Measurements from ENCODE around the gene DOCK2.
"Not testable (repeated sequence)": the region's sequence is repeated elsewhere in the genome, so short reads cannot be mapped to it uniquely, and the experiment has no call there.

Gene DOCK2

DNA sequence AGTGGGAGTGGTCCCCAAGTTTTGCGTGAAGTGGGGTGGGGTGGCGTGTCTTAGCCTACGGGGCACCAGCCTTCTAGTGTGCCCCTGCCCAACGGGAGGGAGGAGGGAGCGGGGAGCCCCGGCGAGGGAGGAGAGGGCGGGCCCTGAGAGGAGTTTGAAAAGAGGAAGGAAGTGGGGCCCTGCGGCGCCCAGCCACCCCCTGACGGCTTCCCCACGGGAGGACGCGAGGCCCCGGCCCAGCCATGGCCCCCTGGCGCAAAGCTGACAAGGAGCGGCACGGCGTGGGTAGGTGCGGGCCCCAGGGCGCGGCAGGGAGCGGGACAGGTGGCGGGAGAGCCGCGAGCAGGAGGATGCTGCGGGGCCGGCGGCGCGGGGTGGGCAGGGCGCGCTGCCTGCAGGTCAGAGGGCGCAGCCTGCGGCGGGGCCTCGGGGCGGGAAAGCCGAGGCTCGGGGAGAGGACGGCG is at the start of gene DOCK2:
TSS of gene DOCK2 (plus strand) at position 191 of the 464 bp plus-strand sequence. CDS start at position 243, 52 bp downstream.
- DNase-seq, result peak; percentile 66

DNA sequence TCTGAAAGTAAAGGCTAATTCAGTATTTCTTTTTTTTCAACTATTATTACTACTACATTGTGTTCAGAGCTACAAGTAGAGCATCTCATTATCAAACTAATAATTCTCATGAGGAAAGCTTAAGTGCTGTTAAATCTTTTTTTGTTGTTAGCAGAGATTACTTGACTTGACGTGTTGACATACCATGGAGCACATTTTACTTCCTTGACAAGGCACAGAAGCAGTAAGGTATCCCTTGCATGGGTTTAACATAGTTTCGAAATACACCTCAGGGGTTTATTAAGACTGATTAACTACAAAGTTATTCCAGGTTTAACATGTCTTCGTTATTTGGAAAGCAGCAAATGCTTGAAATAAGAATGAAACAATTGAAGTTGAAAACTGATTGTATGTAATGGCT is 46.5 kb upstream of the DOCK2 start:
- no peak for DNase-seq

DNA sequence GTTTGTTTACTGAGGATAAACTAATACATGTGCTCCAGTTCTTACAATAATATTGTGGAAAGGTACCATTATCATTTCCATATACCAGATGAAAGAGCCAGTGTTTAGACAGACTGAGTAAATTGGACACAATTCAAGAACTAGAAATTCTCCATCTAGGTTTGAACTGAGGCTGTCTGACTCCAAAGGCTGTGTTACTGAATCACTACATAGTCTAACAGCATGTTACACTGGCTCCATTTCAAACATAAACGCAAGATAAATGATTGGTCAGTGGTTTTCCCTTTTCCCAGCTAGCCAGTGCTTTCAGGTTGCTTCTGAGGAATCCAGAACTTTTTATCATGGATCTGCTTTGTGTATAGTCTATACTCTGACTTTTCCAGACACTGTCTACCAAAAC is 45.4 kb upstream of the DOCK2 start:
- no peak for DNase-seq

DNA sequence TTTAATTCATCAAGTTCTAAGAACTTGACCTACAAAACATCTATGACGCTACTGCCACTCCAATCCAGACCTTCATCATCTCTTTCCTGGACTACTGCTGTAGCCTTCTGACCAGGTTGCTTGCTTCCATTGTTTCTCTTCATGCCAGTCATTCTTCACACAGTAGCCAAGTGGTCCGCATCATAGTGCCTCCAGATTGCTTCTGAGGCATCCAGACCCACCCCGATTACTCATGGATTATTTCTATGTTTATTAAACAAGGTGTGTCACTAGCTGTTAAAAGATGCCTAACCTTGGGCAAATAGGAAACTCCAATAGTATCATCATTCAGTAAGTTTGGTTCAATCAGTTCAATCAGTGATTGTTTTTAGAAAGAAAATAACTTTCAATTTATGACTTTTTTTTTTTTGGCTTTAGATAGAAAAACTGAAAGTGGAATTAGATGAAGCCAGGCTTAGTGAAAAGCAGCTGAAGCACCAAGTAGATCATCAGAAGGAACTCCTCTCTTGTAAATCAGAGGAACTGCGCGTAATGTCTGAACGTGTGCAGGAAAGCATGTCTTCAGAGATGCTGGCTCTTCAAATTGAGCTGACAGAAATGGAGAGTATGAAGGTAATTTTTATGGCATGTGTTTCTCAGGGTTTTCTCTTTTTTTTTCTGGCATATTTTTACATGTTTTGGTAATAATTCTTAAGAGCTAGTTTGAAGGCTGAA is 44.0 kb upstream of the DOCK2 start:
- no peak for DNase-seq

DNA sequence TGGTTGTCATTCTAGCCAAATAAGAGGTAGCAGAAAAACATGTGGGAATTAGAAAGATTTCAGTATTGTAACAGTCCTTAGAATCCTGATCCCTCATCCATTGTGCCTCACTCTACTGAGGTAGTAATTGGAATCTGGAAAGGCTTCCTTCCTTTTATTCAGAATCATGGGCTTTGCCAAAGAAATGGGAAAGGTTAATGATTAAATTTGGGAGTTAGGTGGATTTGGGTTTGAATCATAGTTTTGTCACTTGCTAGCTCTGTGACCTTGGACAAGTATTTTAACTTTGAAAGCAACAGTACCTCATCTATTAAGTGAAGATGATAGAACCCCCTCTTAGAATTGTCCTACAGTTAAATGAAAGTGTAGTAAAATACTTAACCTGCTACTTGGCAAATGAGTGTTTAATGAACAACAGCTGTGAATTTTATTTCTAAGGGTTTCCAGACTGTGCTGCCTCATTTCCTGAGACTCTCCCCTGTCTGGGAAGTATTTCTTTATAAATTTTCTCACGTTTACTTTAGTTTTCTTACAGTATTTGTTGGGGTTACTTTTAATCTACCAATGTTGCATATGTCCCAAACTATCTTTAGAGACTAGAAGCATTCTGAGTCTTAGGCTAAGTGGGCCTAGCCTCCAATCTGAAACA is 41.8 kb upstream of the DOCK2 start:
- no peak for DNase-seq

DNA sequence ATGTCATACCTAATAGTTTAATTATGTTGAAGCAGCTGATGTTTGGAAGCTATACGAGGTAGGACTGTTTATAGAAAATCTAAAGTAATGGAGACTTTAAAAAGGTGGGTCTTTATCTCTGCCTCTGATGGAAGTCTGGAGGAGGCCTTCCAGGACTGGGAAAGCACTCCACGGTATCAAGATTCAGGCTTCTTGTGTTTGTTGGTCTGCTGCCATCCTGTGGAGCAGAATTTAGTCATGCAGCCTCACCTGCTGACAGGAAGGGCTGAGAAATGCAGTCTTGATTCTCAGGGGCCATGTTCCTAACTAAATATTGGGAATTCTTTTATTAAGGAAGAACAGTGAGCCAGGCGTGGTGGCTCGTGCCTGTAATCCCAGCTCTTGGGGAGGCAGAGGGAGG is 37.6 kb upstream of the DOCK2 start:
- no peak for DNase-seq

DNA sequence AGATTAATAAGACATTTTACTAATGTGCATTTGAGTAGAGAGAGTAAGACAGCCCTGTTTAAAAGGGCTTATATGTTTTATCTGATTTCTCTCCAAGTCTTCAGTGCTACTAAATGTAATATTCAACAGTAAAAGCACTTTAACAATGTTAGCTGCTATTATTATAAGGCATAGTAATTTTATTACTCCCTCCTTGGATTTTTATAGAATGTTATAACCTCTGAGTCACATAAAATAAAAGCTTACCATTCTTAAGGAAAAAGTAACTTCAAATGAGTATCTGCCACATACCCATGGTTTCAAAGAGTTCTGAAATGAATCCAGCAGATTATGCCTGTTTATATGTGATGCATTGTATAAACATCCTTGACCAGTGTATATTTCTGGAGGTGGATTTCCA is 34.5 kb upstream of the DOCK2 start:
- no peak for DNase-seq

DNA sequence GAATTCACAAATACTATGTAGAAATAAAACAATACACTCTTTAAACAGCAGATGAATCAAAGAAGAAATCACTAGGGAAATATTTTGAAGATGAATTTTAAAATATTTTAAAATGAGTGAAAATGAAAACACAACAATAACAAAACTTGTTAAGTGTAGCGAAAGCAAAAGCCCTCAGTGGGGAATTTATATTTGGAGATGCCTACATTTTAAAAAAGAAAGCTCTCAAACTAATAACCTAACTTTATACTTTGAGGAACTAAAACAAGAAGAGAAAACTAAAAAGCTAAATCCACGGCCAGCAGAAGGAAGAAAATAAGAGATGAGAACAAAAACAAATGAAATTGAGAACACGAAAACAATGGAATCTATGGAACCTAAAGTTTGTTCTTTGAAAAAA is 30.8 kb upstream of the DOCK2 start:
- DNase-seq, result no peak

DNA sequence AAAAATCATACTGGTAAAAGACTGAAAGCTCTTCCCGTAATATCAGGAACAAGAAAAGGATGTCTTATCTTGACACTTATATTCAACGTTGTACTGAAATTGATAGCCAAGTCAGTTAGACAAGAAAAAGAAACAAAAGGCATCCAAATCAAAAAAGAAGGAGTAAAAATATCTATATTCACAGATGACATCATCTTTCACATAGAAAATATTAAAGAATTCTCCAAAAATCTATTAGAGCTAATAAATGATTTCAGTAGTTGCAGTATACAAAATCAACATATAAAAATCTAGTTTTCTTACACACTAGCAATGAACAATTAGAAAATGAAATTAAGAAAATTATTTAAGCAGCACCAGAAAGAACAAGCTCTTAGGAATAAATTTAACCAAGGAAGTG is 29.2 kb upstream of the DOCK2 start:
- no peak for DNase-seq

DNA sequence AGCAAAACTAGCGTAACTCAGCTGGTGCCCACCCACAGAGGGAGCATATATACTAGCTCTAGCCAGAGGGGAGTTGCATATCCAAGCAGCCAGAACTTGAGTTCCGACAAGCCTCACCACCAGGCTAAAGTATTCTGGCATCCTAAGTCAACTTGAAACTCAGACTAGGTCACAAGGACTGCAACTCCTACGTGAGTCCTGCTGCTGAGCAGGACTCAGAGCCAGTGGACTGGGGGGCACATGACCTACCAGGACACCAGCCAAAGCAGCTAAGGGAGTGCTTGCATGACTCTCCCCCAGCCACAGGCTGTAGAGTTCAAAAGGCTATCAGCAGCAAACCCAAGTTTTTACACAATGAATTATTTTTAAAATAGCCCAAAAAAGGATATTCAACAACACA is 27.4 kb upstream of the DOCK2 start:
- DNase-seq, result no peak

DNA sequence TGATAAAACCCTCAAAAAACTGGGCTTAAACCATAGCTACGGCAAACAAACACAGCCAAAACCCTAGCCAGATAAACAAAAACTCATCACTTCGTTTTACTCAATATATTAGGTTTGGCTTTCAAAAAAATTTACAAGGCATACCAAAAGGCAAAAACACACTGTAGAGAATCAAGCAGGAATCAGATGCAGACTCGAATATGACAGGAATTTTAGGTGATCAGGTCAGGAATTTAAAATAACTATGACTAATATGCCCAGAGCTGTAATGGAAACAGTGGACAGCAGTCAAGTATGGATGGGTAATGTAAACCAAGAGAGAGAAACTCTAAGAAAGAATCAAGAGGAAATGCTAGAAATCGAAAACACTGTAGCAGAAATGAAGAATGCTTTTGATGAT is 26.5 kb upstream of the DOCK2 start:
- no peak for DNase-seq

DNA sequence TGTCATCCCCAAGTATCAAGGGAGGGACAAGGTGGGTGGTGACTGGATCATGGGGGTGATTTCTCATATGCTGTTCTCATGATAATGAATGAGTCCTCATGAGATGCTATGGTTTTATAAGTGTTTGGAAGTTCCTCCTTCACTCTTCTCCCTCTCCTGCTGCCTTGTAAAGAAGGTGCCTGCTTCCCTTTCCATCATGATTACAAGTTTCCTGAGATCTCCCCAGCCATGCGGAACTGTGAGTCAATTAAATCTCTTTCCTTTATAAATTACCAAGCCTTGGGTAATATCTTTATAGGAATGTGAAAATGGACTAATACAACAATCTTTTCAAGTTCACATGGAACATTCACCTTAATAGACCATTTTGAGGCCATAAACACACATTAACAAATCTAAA is 21.5 kb upstream of the DOCK2 start:
- DNase-seq, result no peak

DNA sequence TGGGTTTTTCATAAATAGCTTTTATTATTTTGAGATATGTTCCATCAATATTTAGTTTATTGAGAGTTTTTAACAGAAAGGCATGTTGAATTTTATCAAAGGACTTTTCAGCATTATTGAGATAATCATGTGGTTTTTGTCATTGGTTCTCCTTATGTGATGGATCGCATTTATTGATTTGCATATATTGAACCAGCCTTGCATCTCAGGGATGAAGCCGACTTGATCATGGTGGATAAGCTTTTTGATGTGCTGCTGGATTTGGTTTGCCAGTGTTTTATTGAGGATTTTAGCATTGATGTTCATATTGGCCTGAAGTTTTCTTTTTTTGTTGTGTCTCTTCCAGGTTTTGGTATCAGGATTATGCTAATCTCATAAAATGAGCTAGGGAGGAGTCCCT is 12.8 kb upstream of the DOCK2 start:
- not testable (repeated sequence) for DNase-seq

DNA sequence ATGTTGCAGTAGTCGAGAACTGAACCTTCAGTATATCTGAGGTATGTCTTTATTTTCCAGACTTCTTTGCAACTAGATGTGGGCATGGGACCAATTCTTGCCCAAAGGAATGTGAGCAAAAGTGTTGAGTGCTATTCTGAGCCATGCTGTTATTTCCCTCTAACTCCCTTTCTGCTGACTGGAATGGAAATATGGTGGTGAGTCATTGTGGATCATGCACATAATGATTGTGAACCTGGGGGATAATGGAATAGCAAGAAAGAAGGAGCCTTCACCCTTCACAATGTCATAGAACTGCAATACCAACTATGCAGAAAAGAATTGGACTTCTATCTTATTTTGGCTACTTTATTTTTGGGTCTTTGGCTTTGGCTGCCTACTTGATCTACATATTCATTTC is 10.3 kb upstream of the DOCK2 start:
- DNase-seq, result no peak

DNA sequence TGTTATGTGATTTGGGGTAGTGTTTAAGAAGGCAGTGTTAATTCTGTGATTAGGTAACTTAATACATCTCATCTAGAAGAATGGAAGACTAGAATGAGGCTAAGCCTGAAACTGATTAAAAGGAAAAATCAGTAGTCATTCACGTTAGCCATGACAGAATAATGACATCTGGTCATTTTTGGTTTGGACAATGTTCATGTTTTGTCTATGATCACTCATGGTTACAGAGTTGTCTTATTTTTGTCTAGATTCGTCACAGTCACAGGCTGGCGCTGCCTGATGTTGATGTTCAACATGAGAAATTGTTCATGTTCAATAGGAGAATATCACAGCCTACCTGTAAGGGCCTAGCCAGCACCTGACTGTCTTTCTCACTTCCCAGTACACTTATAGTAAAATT is 9.5 kb upstream of the DOCK2 start:
- no peak for DNase-seq

DNA sequence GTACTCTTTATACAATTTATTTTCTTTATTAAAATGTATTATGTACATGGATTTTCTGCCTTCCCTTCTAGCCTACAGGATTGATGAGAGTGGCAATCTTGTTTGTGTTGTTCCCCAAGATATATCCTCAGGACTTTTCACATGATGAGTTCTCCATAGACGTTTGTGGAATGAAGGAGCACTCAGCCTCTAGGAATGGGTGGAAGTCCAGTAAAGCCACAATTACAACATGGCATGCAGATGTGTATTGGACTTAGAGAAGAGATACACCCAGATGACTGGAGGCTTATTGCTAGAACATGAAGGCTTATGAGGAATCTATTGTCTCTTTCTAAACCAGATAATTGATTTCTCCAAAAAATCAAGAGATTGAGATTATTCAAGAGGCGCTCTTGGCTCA is 8.2 kb upstream of the DOCK2 start:
- DNase-seq, result no peak

DNA sequence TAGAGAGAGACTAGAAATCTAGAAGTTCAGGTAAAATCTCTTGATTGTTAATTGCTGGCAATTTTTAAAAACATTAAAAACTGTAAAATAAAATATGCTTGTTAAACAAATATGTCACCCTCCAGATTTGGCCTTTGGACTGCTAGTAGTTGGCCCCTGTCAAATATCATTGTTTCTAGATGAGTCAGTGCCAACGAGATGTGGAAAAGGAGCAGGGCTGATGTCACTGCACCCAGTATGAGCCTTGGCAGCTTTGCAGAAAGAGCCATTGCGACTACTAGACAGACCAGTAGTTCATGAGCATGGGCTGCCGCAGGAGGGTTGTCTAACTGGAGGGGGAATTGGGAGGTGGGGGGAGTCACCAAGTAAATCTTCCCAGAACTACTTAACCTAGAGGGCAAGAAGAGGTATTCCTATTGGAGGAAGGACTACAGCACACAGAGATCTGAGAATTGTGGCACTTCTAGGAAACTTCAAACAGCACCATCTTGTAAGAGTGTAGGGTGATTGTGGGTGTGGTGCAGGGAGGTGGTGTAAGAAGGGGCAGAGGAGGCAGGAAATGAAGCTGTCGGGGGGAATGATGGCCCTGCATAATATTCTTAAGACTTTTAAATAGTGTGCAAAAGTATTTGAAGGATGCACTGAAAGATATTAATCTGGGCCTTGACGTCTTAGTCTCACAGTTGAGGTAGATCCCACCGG is 7.1 kb upstream of the DOCK2 start:
- DNase-seq, result no peak

DNA sequence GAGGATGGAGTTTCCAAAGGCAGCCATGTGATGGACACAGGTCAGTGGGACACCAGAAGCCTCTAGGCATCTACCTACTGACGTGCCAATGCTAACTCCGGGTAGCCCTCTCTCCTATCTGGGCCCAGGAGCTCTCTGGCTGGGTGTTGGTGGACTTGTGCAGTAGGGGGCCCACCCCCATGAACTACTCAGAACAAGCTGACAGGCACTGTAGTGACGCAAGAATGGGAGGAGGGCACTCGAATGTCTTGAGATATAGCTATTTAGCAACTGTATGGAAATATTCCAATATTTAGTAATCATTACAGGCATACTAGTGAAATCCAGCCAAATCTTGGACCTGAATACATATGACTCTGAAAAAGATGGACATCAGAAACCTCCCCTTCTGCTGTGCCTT is 5.7 kb upstream of the DOCK2 start:
- no peak for DNase-seq

DNA sequence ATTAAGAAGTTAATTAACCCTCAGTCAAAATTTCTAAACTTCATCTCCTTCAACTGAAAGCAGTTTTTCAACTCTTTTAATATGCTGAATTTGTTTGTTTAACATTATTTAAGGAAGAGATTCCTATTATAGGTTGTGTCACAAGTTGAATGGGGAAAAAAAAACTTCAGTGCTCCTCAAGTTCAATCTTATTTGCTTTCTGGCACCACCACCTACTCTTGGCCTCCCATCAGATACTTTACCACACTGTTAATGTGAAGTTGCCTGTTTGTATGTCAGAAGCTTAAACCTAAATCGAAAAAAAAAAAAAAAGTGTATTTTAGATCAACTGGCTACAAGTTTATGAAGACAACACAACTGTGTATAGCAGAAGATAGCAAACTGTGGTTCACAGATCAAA is 4.1 kb upstream of the DOCK2 start:
- no peak for DNase-seq

DNA sequence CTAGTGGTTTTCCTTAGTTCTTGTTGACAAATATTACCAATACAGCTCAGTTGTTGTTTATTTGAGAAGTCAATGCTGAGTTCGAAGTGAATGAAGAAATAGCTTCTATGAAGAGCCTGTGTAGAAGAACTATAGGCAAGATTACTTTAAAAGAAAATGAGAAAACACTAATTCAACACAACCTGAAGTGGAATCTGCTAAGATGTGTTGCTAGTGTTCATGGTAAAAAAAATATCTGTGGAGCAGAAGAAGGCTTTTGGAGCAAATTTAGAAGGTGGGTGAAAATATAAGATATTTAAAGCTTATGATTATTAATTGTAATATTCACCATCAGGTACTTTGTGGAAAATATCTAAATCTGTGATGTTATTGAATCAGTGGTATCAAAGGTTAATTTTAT is 2.5 kb upstream of the DOCK2 start:
- DNase-seq, result no peak

DNA sequence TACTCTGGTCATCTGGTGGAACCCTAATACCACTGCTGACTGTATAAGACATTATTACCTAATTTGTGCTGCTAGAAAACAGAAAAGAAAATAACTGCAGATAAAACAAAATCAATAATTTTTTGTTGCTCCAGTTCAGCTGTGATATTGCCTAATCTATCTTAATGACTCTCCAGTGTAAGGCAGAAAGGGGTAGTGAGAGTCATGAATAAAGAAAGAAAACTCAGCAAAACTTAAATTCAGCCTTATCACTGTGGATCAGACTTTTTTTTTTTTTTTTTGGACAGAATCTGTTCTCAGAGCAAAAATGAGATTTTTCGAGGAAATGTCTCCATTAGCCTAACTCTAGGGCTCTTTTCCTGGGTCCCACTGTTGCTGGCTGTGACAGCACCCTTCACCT is 1.1 kb upstream of the DOCK2 start:
- DNase-seq, result no peak

DNA sequence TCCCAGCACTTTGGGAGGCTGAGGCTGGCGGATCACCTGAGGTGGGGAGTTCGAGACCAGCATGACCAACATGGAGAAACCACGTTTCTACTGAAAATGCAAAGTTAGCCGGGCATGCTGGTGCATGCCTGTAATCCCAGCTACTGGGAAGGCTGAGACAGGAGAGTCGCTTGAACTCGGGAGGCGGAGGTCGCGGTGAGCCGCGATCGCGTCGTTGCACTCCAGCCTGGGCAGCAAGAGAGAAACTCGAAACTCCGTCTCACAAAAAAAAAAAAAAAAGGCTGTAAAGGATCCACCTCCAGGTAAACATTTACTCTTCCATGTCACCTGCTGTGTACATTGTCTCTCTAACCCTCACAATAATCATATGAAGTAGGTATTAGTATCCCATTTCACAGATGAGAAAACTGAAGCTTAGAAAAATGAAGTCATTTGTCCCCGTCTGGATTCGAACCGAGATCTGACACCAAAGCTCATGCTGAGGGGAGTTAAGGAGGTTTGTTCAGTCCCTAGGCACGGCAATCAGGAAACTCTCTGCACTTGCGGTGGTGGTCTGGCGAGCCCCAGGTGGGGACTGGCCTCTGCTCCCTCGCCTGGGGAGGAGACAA is 494 bp upstream of the DOCK2 start:
- no peak for DNase-seq

DNA sequence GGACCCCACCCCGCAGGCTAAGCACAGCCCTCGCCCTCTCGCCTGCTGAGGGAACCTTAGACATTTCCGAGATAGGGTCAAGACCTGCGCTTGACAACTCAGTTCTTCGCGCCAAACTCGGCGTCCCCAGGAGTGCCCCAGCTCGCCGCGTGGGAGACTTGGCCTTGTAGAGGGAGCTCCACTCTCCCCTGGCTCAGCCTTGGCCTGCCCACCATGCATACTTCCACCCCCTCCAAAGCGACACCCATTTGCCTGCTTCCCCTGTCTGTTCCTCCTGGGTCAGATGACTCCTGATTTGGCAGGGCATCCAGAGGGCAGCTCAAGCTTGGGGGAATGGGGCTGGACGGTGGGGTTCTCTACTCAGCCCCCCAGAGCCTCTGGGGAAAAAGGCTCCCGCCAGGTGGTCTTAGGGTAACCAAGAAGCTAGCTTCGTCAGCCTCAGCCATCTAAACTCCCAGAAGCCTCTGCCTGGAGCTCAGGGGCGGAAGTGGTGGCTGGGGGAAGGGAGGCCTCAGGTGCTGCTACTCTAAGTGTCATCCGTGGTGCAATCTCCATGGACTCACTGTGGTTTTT is 560 bp downstream of the DOCK2 start:
- peak; percentile 68 for DNase-seq

DNA sequence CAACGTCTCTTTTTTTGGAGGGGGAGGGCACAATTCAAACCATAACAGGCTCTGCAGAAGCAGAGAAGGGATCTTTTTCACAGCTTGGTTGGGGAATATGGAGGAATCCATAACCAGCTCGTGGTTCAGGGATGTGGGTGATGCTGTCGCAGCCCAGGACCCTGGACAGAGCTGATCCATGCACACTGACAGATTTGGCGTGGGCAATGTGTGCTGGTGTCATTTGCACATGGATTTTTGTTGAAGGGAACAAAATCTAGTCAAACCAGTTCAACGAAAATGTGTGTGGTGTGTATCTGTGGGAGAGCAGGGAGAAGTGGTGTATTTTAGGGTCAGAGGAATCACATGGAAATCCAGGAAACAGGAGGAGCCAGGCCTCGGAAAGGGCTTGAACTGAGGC is 4.2 kb downstream of the DOCK2 start:
- no peak for DNase-seq

Data from activated T-cell treated with anti-CD3 and anti-CD28 coated beads, Interleukin-2, amount 50 U/mL, for 1 hour (primary cell).